ENCODE measurements around the gene TBC1D24.

DNA sequence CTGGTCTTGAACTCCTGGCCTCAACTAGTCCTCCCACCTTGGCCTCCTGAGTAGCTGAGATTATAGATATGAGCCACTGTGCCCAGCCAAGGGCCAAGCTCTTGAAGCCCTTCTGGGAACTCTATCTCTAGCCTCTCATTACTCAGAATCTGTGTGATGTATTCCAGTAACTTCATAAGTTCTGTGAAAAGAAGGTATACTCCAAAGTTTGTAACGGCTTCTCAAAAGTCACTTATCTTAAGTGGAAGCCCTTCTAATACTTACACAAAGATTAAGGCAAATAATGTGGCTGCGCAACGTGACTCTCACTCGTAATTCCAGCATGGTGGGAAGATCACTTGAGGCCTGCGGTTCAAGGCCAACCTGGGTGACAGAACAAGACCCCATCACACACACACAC, 19.7 kb downstream of the TBC1D24 start:
- TF ChIP-seq CTCF (IDR thresholded peaks at IDR 0.05; ENCODE audit: low read length) (no peak), EZH2 (IDR thresholded peaks at IDR 0.05; ENCODE audit: borderline replicate concordance, low read length) (no peak)

All from OCI-LY1 (cell line).